ENCODE results near the gene FRMD4B. TPM values are rescaled to one million over a fixed set of nuclear protein-coding genes. Genes with fewer than 3 reads are reported as not detected.

FRMD4B gene
- total RNA-seq, 1 donor from 2014 or later: 53.5 TPM

- intact Hi-C loops (cut with DNase I): no loop called here
- H3K4me1 ChIP-seq: no peaks in the 10 kb centered on the region
Measured at GRCh38 chr3:69251078-69251805, 134.6 kb downstream of the FRMD4B start.

GRCh38 chr3:69250014-69250413 is 135.9 kb downstream of the FRMD4B start:
- H3K4me1 ChIP-seq: no peaks in the 10 kb centered on the region
- no peak for DNase-seq (ENCODE audit: extremely low spot score in 2 of 2)
- no peaks in the 10 kb centered on the region for H3K9me3 ChIP-seq
- H3K36me3 ChIP-seq: no peaks in the 10 kb centered on the region
- intact Hi-C loops (cut with DNase I): no loop called here
- no peaks in the 10 kb centered on the region for H3K27me3 ChIP-seq
- no peak overlapping the region for H3K27ac ChIP-seq
- no peak for TF ChIP-seq POLR2A (IDR thresholded peaks at IDR 0.05)
- no peak for TF ChIP-seq CTCF (IDR thresholded peaks at IDR 0.05)
- TF ChIP-seq POLR2AphosphoS5 (IDR thresholded peaks at IDR 0.05; ENCODE audit: insufficient read depth in 1 of 2, low read depth in 1 of 2): no peak
- H3K4me3 ChIP-seq: no peak overlapping the region

More at GRCh38 chr3:69251078-69251805, 134.6 kb downstream of the FRMD4B start:
- TF ChIP-seq POLR2AphosphoS5 (IDR thresholded peaks at IDR 0.05; ENCODE audit: insufficient read depth in 1 of 2, low read depth in 1 of 2) (no peak), CTCF (IDR thresholded peaks at IDR 0.05) (no peak), POLR2A (IDR thresholded peaks at IDR 0.05) (no peak)
- Histone ChIP-seq H3K36me3 (no peaks in the 10 kb centered on the region), H3K9me3 (no peaks in the 10 kb centered on the region), H3K27me3 (no peaks in the 10 kb centered on the region), H3K4me3 (no peak overlapping the region), H3K27ac (no peak overlapping the region)
- DNase-seq (ENCODE audit: extremely low spot score in 2 of 2): no peak

GRCh38 chr3:69249001-69249400 is 136.9 kb downstream of the FRMD4B start:
- H3K9me3 ChIP-seq: no peaks in the 10 kb centered on the region
- TF ChIP-seq POLR2AphosphoS5 (IDR thresholded peaks at IDR 0.05; ENCODE audit: insufficient read depth in 1 of 2, low read depth in 1 of 2) (no peak), POLR2A (IDR thresholded peaks at IDR 0.05) (no peak), CTCF (IDR thresholded peaks at IDR 0.05) (no peak)
- no peak for DNase-seq (ENCODE audit: extremely low spot score in 2 of 2)
- H3K27me3 ChIP-seq: no peaks in the 10 kb centered on the region
- no peak overlapping the region for H3K27ac ChIP-seq
- no peaks in the 10 kb centered on the region for H3K4me1 ChIP-seq
- H3K4me3 ChIP-seq: no peak overlapping the region
- intact Hi-C loops (cut with DNase I): no loop called here
- no peaks in the 10 kb centered on the region for H3K36me3 ChIP-seq

GRCh38 chr3:69248436-69248835 is 137.5 kb downstream of the FRMD4B start:
- H3K27me3 ChIP-seq: no peaks in the 10 kb centered on the region
- no peaks in the 10 kb centered on the region for H3K4me1 ChIP-seq
- no peak for DNase-seq (ENCODE audit: extremely low spot score in 2 of 2)
- intact Hi-C loops (cut with DNase I): no loop called here
- H3K36me3 ChIP-seq: no peaks in the 10 kb centered on the region
- H3K27ac ChIP-seq: no peak overlapping the region
- H3K9me3 ChIP-seq: no peaks in the 10 kb centered on the region
- no peak for TF ChIP-seq POLR2AphosphoS5 (IDR thresholded peaks at IDR 0.05; ENCODE audit: insufficient read depth in 1 of 2, low read depth in 1 of 2)
- no peak overlapping the region for H3K4me3 ChIP-seq

GRCh38 chr3:69246612-69247011 is 139.3 kb downstream of the FRMD4B start:
- TF ChIP-seq POLR2AphosphoS5 (IDR thresholded peaks at IDR 0.05; ENCODE audit: insufficient read depth in 1 of 2, low read depth in 1 of 2) (no peak), CTCF (IDR thresholded peaks at IDR 0.05) (no peak), POLR2A (IDR thresholded peaks at IDR 0.05) (no peak)
- Histone ChIP-seq H3K4me1 (no peaks in the 10 kb centered on the region), H3K27me3 (no peaks in the 10 kb centered on the region), H3K36me3 (no peaks in the 10 kb centered on the region), H3K27ac (no peak overlapping the region), H3K9me3 (no peaks in the 10 kb centered on the region), H3K4me3 (no peak overlapping the region)
- intact Hi-C loops (cut with DNase I): no loop called here
- DNase-seq (ENCODE audit: extremely low spot score in 2 of 2): no peak

Measured in vagina (tissue), 2 donors.